ENCODE data around the gene SLC24A4.

The SLC24A4 gene

GRCh38 chr14:92546347-92547053 lies 223.5 kb downstream of the SLC24A4 start:
- DNase-seq (ENCODE audit: low spot score): no peak

- no peak for DNase-seq (ENCODE audit: low spot score)
These were observed 226.3 kb downstream of the SLC24A4 start for GRCh38 chr14:92549105-92549858.

GRCh38 chr14:92549859-92550230 lies 226.9 kb downstream of the SLC24A4 start:
- no peak for DNase-seq (ENCODE audit: low spot score)

All from CD4-positive, alpha-beta T cell treated with Interleukin-6 at 100 ng/mL for 8 hours (primary cell).